GM12891 (cell line): ENCODE data around the gene KATNBL1. TPM values are rescaled to one million over a fixed set of nuclear protein-coding genes. Genes with fewer than 3 reads are reported as not detected.
A peak's percentile ranks its signal among the peaks of the same experiment; 100 is the strongest.

Experiments used
- DNase-seq: peaks from one replicate; pipeline ENCODE4 v3.0.0; 2011; ENCODE audit warnings: low spot score; ENCODE audit not compliant: insufficient read length
- FAIRE-seq: peaks from 2 replicates; lab custom pipeline; 2011; peaks lifted over from hg19 to GRCh38; lab: Jason Lieb, UNC
- PAX5 ChIP-seq: IDR thresholded peaks from 2 replicates; pipeline ENCODE4 v1.6.1; 2011; ENCODE audit warnings: low read length, moderate library complexity, mild to moderate bottlenecking; ENCODE audit not compliant: insufficient read depth, severe bottlenecking
- POLR2A ChIP-seq: IDR thresholded peaks from 2 replicates; pipeline ENCODE4 v1.6.1; 2011; ENCODE audit warnings: low read depth, low read length, control low read depth
- POLR2AphosphoS5 ChIP-seq: IDR thresholded peaks from 2 replicates; pipeline ENCODE4 v1.6.1; 2011; ENCODE audit warnings: low read depth, low read length, control low read depth
- POU2F2 ChIP-seq: IDR thresholded peaks from 2 replicates; pipeline ENCODE4 v1.6.1; 2011; ENCODE audit warnings: low read depth, mild to moderate bottlenecking, control low read depth, low read length, moderate library complexity
- SPI1 ChIP-seq: IDR thresholded peaks from 2 replicates; pipeline ENCODE4 v1.6.1; 2011; ENCODE audit warnings: low read depth, low read length, control low read depth
- TAF1 ChIP-seq: IDR thresholded peaks from 2 replicates; pipeline ENCODE4 v1.6.1; 2011; ENCODE audit warnings: low read depth, low read length, control low read depth
- polyA plus RNA-seq: library from polyadenylated mRNA; unstranded; fragments of >200 nt; gene quantifications from one replicate; pipeline ENCODE4 v1.2.1, GENCODE V29; 2012; ENCODE audit warnings: low read depth, missing spikeins, inconsistent platforms; ENCODE audit not compliant: missing spikeins

KATNBL1 gene
- 18.2 TPM for polyA plus RNA-seq

- TF ChIP-seq SPI1 = peak; percentile 38; the same call in 1 of the 2 replicates
- peak; percentile 89 for TF ChIP-seq POLR2A
- TF ChIP-seq POLR2AphosphoS5 = peak; percentile 79
- TF ChIP-seq TAF1 = peak; percentile 85
- TF ChIP-seq POU2F2 = no peak
- no peak for TF ChIP-seq PAX5
- DNase-seq = peak; percentile 93
- peak; percentile 93 for FAIRE-seq
Measured at GRCh38 chr15:34209421-34210282, at the start of gene KATNBL1. KATNBL1 (minus strand) TSS chr15:34210096; CDS start chr15:34163676, 46,420 bp downstream.

- DNase-seq (no peak), FAIRE-seq (no peak)
- TF ChIP-seq PAX5 (no peak), POU2F2 (no peak), POLR2AphosphoS5 (no peak), SPI1 (no peak), TAF1 (no peak), POLR2A (no peak)
Measured at GRCh38 chr15:34259566-34259965, 49.7 kb upstream of the KATNBL1 start.

- FAIRE-seq (no peak), DNase-seq (no peak)
- TF ChIP-seq POLR2A = no peak
- no peak for TF ChIP-seq POU2F2
- no peak for TF ChIP-seq PAX5
- no peak for TF ChIP-seq TAF1
Measured at GRCh38 chr15:34258151-34258550, 48.3 kb upstream of the KATNBL1 start.

- no peak for TF ChIP-seq SPI1
- no peak for TF ChIP-seq POU2F2
- no peak for DNase-seq
- FAIRE-seq = no peak
Measured at GRCh38 chr15:34252545-34252944, 42.6 kb upstream of the KATNBL1 start.

GRCh38 chr15:34248190-34248589 lies 38.3 kb upstream of the KATNBL1 start:
- TF ChIP-seq POU2F2 = no peak
- TF ChIP-seq POLR2A = no peak
- no peak for TF ChIP-seq TAF1
- FAIRE-seq = no peak
- DNase-seq = no peak

- DNase-seq (no peak), FAIRE-seq (no peak)
- TF ChIP-seq POLR2A = no peak
- no peak for TF ChIP-seq SPI1
- no peak for TF ChIP-seq TAF1
- no peak for TF ChIP-seq POU2F2
- TF ChIP-seq PAX5 = no peak
- TF ChIP-seq POLR2AphosphoS5 = no peak
Measured at GRCh38 chr15:34246276-34246976, 36.5 kb upstream of the KATNBL1 start.

GRCh38 chr15:34243226-34243625 lies 33.3 kb upstream of the KATNBL1 start:
- FAIRE-seq = no peak
- TF ChIP-seq SPI1 = no peak
- TF ChIP-seq POLR2AphosphoS5 = no peak
- TF ChIP-seq POU2F2 = no peak
- no peak for TF ChIP-seq POLR2A
- no peak for TF ChIP-seq TAF1
- no peak for TF ChIP-seq PAX5
- DNase-seq = no peak

- TF ChIP-seq PAX5 (no peak), SPI1 (no peak), POLR2AphosphoS5 (no peak), POU2F2 (no peak), POLR2A (no peak), TAF1 (no peak)
- FAIRE-seq (no peak), DNase-seq (no peak)
Measured at GRCh38 chr15:34242331-34242710, 32.4 kb upstream of the KATNBL1 start.
